ENCODE results near the gene ING2.
"Not testable (repeated sequence)": the region's sequence is repeated elsewhere in the genome, so short reads cannot be mapped to it uniquely, and the experiment has no call there.

The ING2 gene

GRCh38 chr4:183470821-183471220, 34.0 kb upstream of the ING2 start:
- Histone ChIP-seq H3K9me3 (ENCODE audit: control insufficient read depth in 5 of 5, low read length in 5 of 5) (no peaks in the 10 kb centered on the region), H3K9ac (ENCODE audit: low read length in 5 of 5) (no peak overlapping the region), H3K4me1 (ENCODE audit: control insufficient read depth in 5 of 5, insufficient read depth in 5 of 5, low read length in 5 of 5) (peaks cover 0 to 9% (median 7%) of the 10 kb centered on the region in 5 donors), H3K36me3 (ENCODE audit: control insufficient read depth in 5 of 5, insufficient read depth in 5 of 5, low read length in 5 of 5) (no peaks in the 10 kb centered on the region), H3K4me3 (ENCODE audit: low read depth in 1 of 5, low read length in 5 of 5) (no peak overlapping the region), H3K27me3 (ENCODE audit: control insufficient read depth in 5 of 5, insufficient read depth in 4 of 5, low read length in 5 of 5) (no peaks in the 10 kb centered on the region), H3K27ac (ENCODE audit: low read depth, low read length) (no peak overlapping the region)

GRCh38 chr4:183471946-183472708, 32.7 kb upstream of the ING2 start:
- Histone ChIP-seq H3K27me3 (ENCODE audit: control insufficient read depth in 5 of 5, insufficient read depth in 4 of 5, low read length in 5 of 5) (no peaks in the 10 kb centered on the region), H3K27ac (ENCODE audit: low read depth, low read length) (no peak overlapping the region), H3K36me3 (ENCODE audit: control insufficient read depth in 5 of 5, insufficient read depth in 5 of 5, low read length in 5 of 5) (no peaks in the 10 kb centered on the region), H3K4me1 (ENCODE audit: control insufficient read depth in 5 of 5, insufficient read depth in 5 of 5, low read length in 5 of 5) (peaks cover 0 to 9% (median 7%) of the 10 kb centered on the region in 5 donors), H3K9me3 (ENCODE audit: control insufficient read depth in 5 of 5, low read length in 5 of 5) (no peaks in the 10 kb centered on the region), H3K4me3 (ENCODE audit: low read depth in 1 of 5, low read length in 5 of 5) (peak overlapping the region in 2 of 5 donors; percentile 13 to 16), H3K9ac (ENCODE audit: low read length in 5 of 5) (peak overlapping the region in 2 of 5 donors; percentile 33 to 47)

GRCh38 chr4:183478123-183478522, 26.7 kb upstream of the ING2 start:
- H3K27ac ChIP-seq (ENCODE audit: low read depth, low read length): no peak overlapping the region
- no peaks in the 10 kb centered on the region for H3K36me3 ChIP-seq (ENCODE audit: control insufficient read depth in 5 of 5, insufficient read depth in 5 of 5, low read length in 5 of 5)
- H3K4me3 ChIP-seq (ENCODE audit: low read depth in 1 of 5, low read length in 5 of 5): no peak overlapping the region
- peaks cover 0 to 4% (median 0%) of the 10 kb centered on the region in 5 donors for H3K4me1 ChIP-seq (ENCODE audit: control insufficient read depth in 5 of 5, insufficient read depth in 5 of 5, low read length in 5 of 5)
- H3K9ac ChIP-seq (ENCODE audit: low read length in 5 of 5): no peak overlapping the region
- peaks cover 0 to 2% (median 0%) of the 10 kb centered on the region in 5 donors for H3K27me3 ChIP-seq (ENCODE audit: control insufficient read depth in 5 of 5, insufficient read depth in 4 of 5, low read length in 5 of 5)
- H3K9me3 ChIP-seq (ENCODE audit: control insufficient read depth in 5 of 5, low read length in 5 of 5): no peaks in the 10 kb centered on the region

GRCh38 chr4:183478926-183479325, 25.9 kb upstream of the ING2 start:
- Histone ChIP-seq H3K9me3 (ENCODE audit: control insufficient read depth in 5 of 5, low read length in 5 of 5) (no peaks in the 10 kb centered on the region), H3K27me3 (ENCODE audit: control insufficient read depth in 5 of 5, insufficient read depth in 4 of 5, low read length in 5 of 5) (peaks cover 0 to 2% (median 0%) of the 10 kb centered on the region in 5 donors), H3K9ac (ENCODE audit: low read length in 5 of 5) (no peak overlapping the region), H3K4me1 (ENCODE audit: control insufficient read depth in 5 of 5, insufficient read depth in 5 of 5, low read length in 5 of 5) (peaks cover 0 to 4% (median 0%) of the 10 kb centered on the region in 5 donors), H3K27ac (ENCODE audit: low read depth, low read length) (no peak overlapping the region), H3K36me3 (ENCODE audit: control insufficient read depth in 5 of 5, insufficient read depth in 5 of 5, low read length in 5 of 5) (no peaks in the 10 kb centered on the region), H3K4me3 (ENCODE audit: low read depth in 1 of 5, low read length in 5 of 5) (no peak overlapping the region)

GRCh38 chr4:183482515-183483095, 22.3 kb upstream of the ING2 start:
- H3K36me3 ChIP-seq (ENCODE audit: control insufficient read depth in 5 of 5, insufficient read depth in 5 of 5, low read length in 5 of 5); H3K4me3 ChIP-seq (ENCODE audit: low read depth in 1 of 5, low read length in 5 of 5); H3K9ac ChIP-seq (ENCODE audit: low read length in 5 of 5); H3K4me1 ChIP-seq (ENCODE audit: control insufficient read depth in 5 of 5, insufficient read depth in 5 of 5, low read length in 5 of 5); H3K27me3 ChIP-seq (ENCODE audit: control insufficient read depth in 5 of 5, insufficient read depth in 4 of 5, low read length in 5 of 5); H3K9me3 ChIP-seq (ENCODE audit: control insufficient read depth in 5 of 5, low read length in 5 of 5); H3K27ac ChIP-seq (ENCODE audit: low read depth, low read length): not testable (repeated sequence)

- no peak overlapping the region for H3K9ac ChIP-seq (ENCODE audit: low read length in 5 of 5)
- H3K27me3 ChIP-seq (ENCODE audit: control insufficient read depth in 5 of 5, insufficient read depth in 4 of 5, low read length in 5 of 5): no peaks in the 10 kb centered on the region
- no peaks in the 10 kb centered on the region for H3K9me3 ChIP-seq (ENCODE audit: control insufficient read depth in 5 of 5, low read length in 5 of 5)
- no peaks in the 10 kb centered on the region for H3K36me3 ChIP-seq (ENCODE audit: control insufficient read depth in 5 of 5, insufficient read depth in 5 of 5, low read length in 5 of 5)
- H3K4me3 ChIP-seq (ENCODE audit: low read depth in 1 of 5, low read length in 5 of 5): no peak overlapping the region
- no peaks in the 10 kb centered on the region for H3K4me1 ChIP-seq (ENCODE audit: control insufficient read depth in 5 of 5, insufficient read depth in 5 of 5, low read length in 5 of 5)
- no peak overlapping the region for H3K27ac ChIP-seq (ENCODE audit: low read depth, low read length)
Measured at GRCh38 chr4:183483997-183484396, 20.9 kb upstream of the ING2 start.

GRCh38 chr4:183485411-183486160, 19.3 kb upstream of the ING2 start:
- Histone ChIP-seq H3K4me1 (ENCODE audit: control insufficient read depth in 5 of 5, insufficient read depth in 5 of 5, low read length in 5 of 5) (no peaks in the 10 kb centered on the region), H3K36me3 (ENCODE audit: control insufficient read depth in 5 of 5, insufficient read depth in 5 of 5, low read length in 5 of 5) (no peaks in the 10 kb centered on the region), H3K9me3 (ENCODE audit: control insufficient read depth in 5 of 5, low read length in 5 of 5) (no peaks in the 10 kb centered on the region), H3K9ac (ENCODE audit: low read length in 5 of 5) (no peak overlapping the region), H3K4me3 (ENCODE audit: low read depth in 1 of 5, low read length in 5 of 5) (no peak overlapping the region), H3K27ac (ENCODE audit: low read depth, low read length) (no peak overlapping the region), H3K27me3 (ENCODE audit: control insufficient read depth in 5 of 5, insufficient read depth in 4 of 5, low read length in 5 of 5) (no peaks in the 10 kb centered on the region)

- no peak overlapping the region for H3K9ac ChIP-seq (ENCODE audit: low read length in 5 of 5)
- no peaks in the 10 kb centered on the region for H3K27me3 ChIP-seq (ENCODE audit: control insufficient read depth in 5 of 5, insufficient read depth in 4 of 5, low read length in 5 of 5)
- peaks cover 0 to 17% (median 0%) of the 10 kb centered on the region in 5 donors for H3K36me3 ChIP-seq (ENCODE audit: control insufficient read depth in 5 of 5, insufficient read depth in 5 of 5, low read length in 5 of 5)
- H3K9me3 ChIP-seq (ENCODE audit: control insufficient read depth in 5 of 5, low read length in 5 of 5): peaks cover 0 to 6% (median 3%) of the 10 kb centered on the region in 5 donors
- H3K4me1 ChIP-seq (ENCODE audit: control insufficient read depth in 5 of 5, insufficient read depth in 5 of 5, low read length in 5 of 5): no peaks in the 10 kb centered on the region
- no peak overlapping the region for H3K27ac ChIP-seq (ENCODE audit: low read depth, low read length)
- no peak overlapping the region for H3K4me3 ChIP-seq (ENCODE audit: low read depth in 1 of 5, low read length in 5 of 5)
Measured at GRCh38 chr4:183492791-183493222, 12.1 kb upstream of the ING2 start.

GRCh38 chr4:183493246-183493645, 11.6 kb upstream of the ING2 start:
- Histone ChIP-seq H3K4me1 (ENCODE audit: control insufficient read depth in 5 of 5, insufficient read depth in 5 of 5, low read length in 5 of 5) (no peaks in the 10 kb centered on the region), H3K27ac (ENCODE audit: low read depth, low read length) (no peak overlapping the region), H3K27me3 (ENCODE audit: control insufficient read depth in 5 of 5, insufficient read depth in 4 of 5, low read length in 5 of 5) (no peaks in the 10 kb centered on the region), H3K9me3 (ENCODE audit: control insufficient read depth in 5 of 5, low read length in 5 of 5) (peaks cover 0 to 6% (median 3%) of the 10 kb centered on the region in 5 donors), H3K36me3 (ENCODE audit: control insufficient read depth in 5 of 5, insufficient read depth in 5 of 5, low read length in 5 of 5) (peaks cover 0 to 17% (median 0%) of the 10 kb centered on the region in 5 donors), H3K4me3 (ENCODE audit: low read depth in 1 of 5, low read length in 5 of 5) (no peak overlapping the region), H3K9ac (ENCODE audit: low read length in 5 of 5) (no peak overlapping the region)

- Histone ChIP-seq H3K9ac (ENCODE audit: low read length in 5 of 5) (no peak overlapping the region), H3K27me3 (ENCODE audit: control insufficient read depth in 5 of 5, insufficient read depth in 4 of 5, low read length in 5 of 5) (no peaks in the 10 kb centered on the region), H3K4me1 (ENCODE audit: control insufficient read depth in 5 of 5, insufficient read depth in 5 of 5, low read length in 5 of 5) (peaks cover 0 to 12% (median 9%) of the 10 kb centered on the region in 5 donors), H3K27ac (ENCODE audit: low read depth, low read length) (no peak overlapping the region), H3K4me3 (ENCODE audit: low read depth in 1 of 5, low read length in 5 of 5) (no peak overlapping the region), H3K9me3 (ENCODE audit: control insufficient read depth in 5 of 5, low read length in 5 of 5) (peaks cover 0 to 6% (median 3%) of the 10 kb centered on the region in 5 donors), H3K36me3 (ENCODE audit: control insufficient read depth in 5 of 5, insufficient read depth in 5 of 5, low read length in 5 of 5) (peaks cover 0 to 17% (median 0%) of the 10 kb centered on the region in 5 donors)
Measured at GRCh38 chr4:183495184-183495583, 9.7 kb upstream of the ING2 start.

All from subcutaneous abdominal adipose tissue (tissue), 5 donors.